Large intestine (tissue), 12 donors: ENCODE results near the gene RAG1. TPM values are rescaled to one million over a fixed set of nuclear protein-coding genes. Genes with fewer than 3 reads are reported as not detected.
"Not testable (repeated sequence)": the region's sequence is repeated elsewhere in the genome, so short reads cannot be mapped to it uniquely, and the experiment has no call there.

Experiments used
- DNase-seq, 2 donors: peaks; one replicate each; pipeline versions ENCODE4 v3.0.0 to v3.0.0-alpha.2; 2013
- H3K27ac ChIP-seq: one replicate; pipeline ENCODE4 v1.5.1; 2013; ENCODE audit warnings: low read length
- H3K27me3 ChIP-seq: 2 replicates; pipeline ENCODE4 v1.6.1; 2013; ENCODE audit warnings: low read length; ENCODE audit not compliant: control insufficient read depth, insufficient read depth
- H3K36me3 ChIP-seq: 2 replicates; pipeline ENCODE4 v1.6.1; 2013; ENCODE audit warnings: low read length; ENCODE audit not compliant: control insufficient read depth, insufficient read depth
- H3K4me1 ChIP-seq: one replicate; pipeline ENCODE4 v1.6.1; 2013; ENCODE audit warnings: low read length; ENCODE audit not compliant: control insufficient read depth, insufficient read depth
- H3K4me3 ChIP-seq: one replicate; pipeline ENCODE4 v1.5.1; 2013; ENCODE audit warnings: low read length
- H3K9me3 ChIP-seq: one replicate; pipeline ENCODE4 v1.6.1; 2013; ENCODE audit warnings: mild to moderate bottlenecking, low read depth, low read length, moderate library complexity; ENCODE audit not compliant: control insufficient read depth
- WGBS: methylation state at CpG from one replicate; pipeline ENCODE4 v1.1.5; 2013; ENCODE audit warnings: low lambda C conversion rate; ENCODE audit not compliant: insufficient coverage; 5-methylcytosine and 5-hydroxymethylcytosine counted together
- long read RNA-seq, 11 donors: transcript quantifications; one replicate each; lab custom pipeline, GENCODE V29; 2026
- polyA plus RNA-seq: library from polyadenylated mRNA; unstranded; fragments of 120-200 nt; gene quantifications from one replicate; pipeline ENCODE4 v1.2.1, GENCODE V29; 2013

Gene RAG1
- 3.5 TPM for polyA plus RNA-seq
- long read RNA-seq, donor 1, result 0 reads
- long read RNA-seq, donor 2, result 0 reads
- long read RNA-seq, donor 3, result 0 reads
- long read RNA-seq, donor 4, result 0 reads
- long read RNA-seq, donor 5, result 0 reads
- long read RNA-seq, donor 6, full-length matches to known transcripts, result 1 of 1 reads
- long read RNA-seq, donor 6, partial matches to known transcripts, result 0 of 1 reads
- long read RNA-seq, donor 6, other reads (novel, unspliced or antisense), result 0 of 1 reads
- long read RNA-seq, donor 7, result 0 reads
- long read RNA-seq, donor 8, result 0 reads
- long read RNA-seq, donor 9, result 0 reads
- long read RNA-seq, donor 10, result 0 reads
- long read RNA-seq, donor 11, result 0 reads

GRCh38 chr11:36567694-36568093, at the start of gene RAG1:
Gene RAG1, plus strand, starts transcription at chr11:36568007. Its CDS starts 5,298 bp downstream, at chr11:36573305.
- Histone ChIP-seq H3K27ac (no peak within 1 kb of the TSS), H3K36me3 (no peaks in the 10 kb centered on the region), H3K9me3 (no peaks in the 10 kb centered on the region), H3K27me3 (no peaks in the 10 kb centered on the region), H3K4me1 (no peaks in the 10 kb centered on the region), H3K4me3 (no peak within 1 kb of the TSS)
- no peak for DNase-seq
- no CpG with 5 or more reads among the region's 1 CpG for WGBS

GRCh38 chr11:36530840-36531239, 37.0 kb upstream of the RAG1 start:
- no peaks in the 10 kb centered on the region for H3K9me3 ChIP-seq
- H3K27ac ChIP-seq, result no peak overlapping the region
- H3K4me3 ChIP-seq, result no peak overlapping the region
- no peak for DNase-seq
- no peaks in the 10 kb centered on the region for H3K4me1 ChIP-seq
- H3K27me3 ChIP-seq, result no peaks in the 10 kb centered on the region
- no peaks in the 10 kb centered on the region for H3K36me3 ChIP-seq

- no peaks in the 10 kb centered on the region for H3K9me3 ChIP-seq
- H3K36me3 ChIP-seq, result no peaks in the 10 kb centered on the region
- WGBS, result no CpG with 5 or more reads among the region's 8 CpGs
- no peak overlapping the region for H3K4me3 ChIP-seq
- no peaks in the 10 kb centered on the region for H3K27me3 ChIP-seq
- no peaks in the 10 kb centered on the region for H3K4me1 ChIP-seq
- no peak for DNase-seq
- H3K27ac ChIP-seq, result no peak overlapping the region
Measured at GRCh38 chr11:36532941-36533601, 34.7 kb upstream of the RAG1 start.

- 60% methylated on average over 2 of the region's 3 CpGs for WGBS
- DNase-seq, result no peak
- H3K4me1 ChIP-seq, result no peaks in the 10 kb centered on the region
- no peaks in the 10 kb centered on the region for H3K9me3 ChIP-seq
- H3K27ac ChIP-seq, result no peak overlapping the region
- H3K36me3 ChIP-seq, result no peaks in the 10 kb centered on the region
- H3K27me3 ChIP-seq, result no peaks in the 10 kb centered on the region
- no peak overlapping the region for H3K4me3 ChIP-seq
Measured at GRCh38 chr11:36534276-36534840, 33.4 kb upstream of the RAG1 start.

- no peak overlapping the region for H3K27ac ChIP-seq
- no peaks in the 10 kb centered on the region for H3K36me3 ChIP-seq
- H3K9me3 ChIP-seq, result no peaks in the 10 kb centered on the region
- WGBS, result no CpG with 5 or more reads among the region's 6 CpGs
- DNase-seq, result peak; percentile 45 to 73
- H3K27me3 ChIP-seq, result peaks cover 5% of the 10 kb centered on the region
- no peak overlapping the region for H3K4me3 ChIP-seq
- H3K4me1 ChIP-seq, result no peaks in the 10 kb centered on the region
Measured at GRCh38 chr11:36540998-36541397, 26.8 kb upstream of the RAG1 start.

GRCh38 chr11:36550385-36551115, 17.3 kb upstream of the RAG1 start:
- no CpG with 5 or more reads among the region's 1 CpG for WGBS
- peak in 1 of 2 donors; percentile 29 for DNase-seq
- no peak overlapping the region for H3K4me3 ChIP-seq
- H3K36me3 ChIP-seq, result no peaks in the 10 kb centered on the region
- H3K27ac ChIP-seq, result no peak overlapping the region
- no peaks in the 10 kb centered on the region for H3K27me3 ChIP-seq
- no peaks in the 10 kb centered on the region for H3K9me3 ChIP-seq
- H3K4me1 ChIP-seq, result no peaks in the 10 kb centered on the region

- H3K4me3 ChIP-seq, H3K27ac ChIP-seq, H3K9me3 ChIP-seq, H3K27me3 ChIP-seq, H3K4me1 ChIP-seq, H3K36me3 ChIP-seq, DNase-seq: not testable (repeated sequence)
- WGBS, result no CpG with 5 or more reads among the region's 17 CpGs
Measured at GRCh38 chr11:36557390-36557789, 10.4 kb upstream of the RAG1 start.

- no peak for DNase-seq
- Histone ChIP-seq H3K27me3 (no peaks in the 10 kb centered on the region), H3K4me1 (no peaks in the 10 kb centered on the region)
Measured at GRCh38 chr11:36557991-36558390, 9.8 kb upstream of the RAG1 start.

GRCh38 chr11:36558571-36559413, 9.0 kb upstream of the RAG1 start:
- WGBS, result 56% methylated on average over 4 of the region's 4 CpGs
- no peak for DNase-seq
- Histone ChIP-seq H3K27ac (no peak overlapping the region), H3K4me3 (no peak overlapping the region), H3K4me1 (no peaks in the 10 kb centered on the region), H3K27me3 (no peaks in the 10 kb centered on the region), H3K36me3 (no peaks in the 10 kb centered on the region), H3K9me3 (peaks cover 7% of the 10 kb centered on the region)

More at GRCh38 chr11:36557991-36558390, 9.8 kb upstream of the RAG1 start:
- no peak overlapping the region for H3K27ac ChIP-seq
- no peak overlapping the region for H3K4me3 ChIP-seq
- peaks cover 7% of the 10 kb centered on the region for H3K9me3 ChIP-seq
- H3K36me3 ChIP-seq, result no peaks in the 10 kb centered on the region
